Neuronal stem cell (in vitro differentiated cells): ENCODE data around the gene YDJC.
"Not testable (repeated sequence)": the region's sequence is repeated elsewhere in the genome, so short reads cannot be mapped to it uniquely, and the experiment has no call there.

ENCODE experiments used
- DNase-seq: peaks from one replicate; pipeline ENCODE4 v3.0.0-alpha.2; 2013; ENCODE audit warnings: low spot score
- H2AFZ ChIP-seq: one replicate; pipeline ENCODE4 v1.6.1; 2013; ENCODE audit warnings: mild to moderate bottlenecking, low read length, inconsistent platforms
- H2AK5ac ChIP-seq: 2 replicates; pipeline ENCODE4 v1.6.1; 2013; ENCODE audit warnings: low read depth, mild to moderate bottlenecking, inconsistent platforms, low read length, moderate library complexity, mixed read lengths
- H2BK120ac ChIP-seq: 2 replicates; pipeline ENCODE4 v1.6.1; 2013; ENCODE audit warnings: low read depth, mild to moderate bottlenecking, inconsistent platforms, low read length, moderate library complexity, mixed read lengths
- H2BK12ac ChIP-seq: one replicate; pipeline ENCODE4 v1.6.1; 2013; ENCODE audit warnings: low read length, inconsistent platforms
- H2BK15ac ChIP-seq: 2 replicates; pipeline ENCODE4 v1.6.1; 2013; ENCODE audit warnings: mild to moderate bottlenecking, low read length, inconsistent platforms, mixed read lengths
- H2BK5ac ChIP-seq: one replicate; pipeline ENCODE4 v1.6.1; 2013; ENCODE audit warnings: inconsistent platforms, mild to moderate bottlenecking, low read length, moderate library complexity
- H3K14ac ChIP-seq: one replicate; pipeline ENCODE4 v1.6.1; 2013; ENCODE audit warnings: low read length, inconsistent platforms
- H3K18ac ChIP-seq: 2 replicates; pipeline ENCODE4 v1.6.1; 2013; ENCODE audit warnings: low read length, inconsistent platforms
- H3K23ac ChIP-seq: 2 replicates; pipeline ENCODE4 v1.6.1; 2013; ENCODE audit warnings: low read depth, mild to moderate bottlenecking, mixed read lengths, low read length, inconsistent platforms; ENCODE audit not compliant: poor library complexity
- H3K27ac ChIP-seq: replicated peaks from 3 replicates; pipeline ENCODE4 v1.5.1; 2013; ENCODE audit warnings: low read length, inconsistent platforms
- H3K27me3 ChIP-seq, 3 experiments: 2 replicates each; pipeline ENCODE4 v1.6.1; 2013; ENCODE audit warnings: low read length in 3 of 3, mild to moderate bottlenecking in 2 of 3, inconsistent platforms in 1 of 3, low read depth in 1 of 3, mixed read lengths in 1 of 3, moderate library complexity in 1 of 3; ENCODE audit not compliant: control insufficient read depth in 3 of 3, insufficient read depth in 3 of 3
- H3K36me3 ChIP-seq, 2 donors: replicated peaks in 1 of 2; 2 replicates each; pipeline ENCODE4 v1.6.1; 2013; ENCODE audit warnings: low read length in 2 of 2; ENCODE audit not compliant: control insufficient read depth in 2 of 2, insufficient read depth in 2 of 2
- H3K4ac ChIP-seq: 2 replicates; pipeline ENCODE4 v1.6.1; 2013; ENCODE audit warnings: inconsistent platforms, mild to moderate bottlenecking, low read length, moderate library complexity
- H3K4me1 ChIP-seq, 2 donors: 1 replicate in 1 of 2; 2 replicates in 1 of 2; pipeline ENCODE4 v1.6.1; 2013; ENCODE audit warnings: low read length in 2 of 2, low read depth in 1 of 2; ENCODE audit not compliant: control insufficient read depth in 2 of 2, insufficient read depth in 1 of 2
- H3K4me2 ChIP-seq: one replicate; pipeline ENCODE4 v1.6.1; 2013; ENCODE audit warnings: mild to moderate bottlenecking, low read length, inconsistent platforms; ENCODE audit not compliant: insufficient read depth, poor library complexity, severe bottlenecking
- H3K4me3 ChIP-seq, 2 donors: 2 replicates each; pipeline ENCODE4 v1.5.1; 2013; ENCODE audit warnings: low read length in 2 of 2, mild to moderate bottlenecking in 2 of 2, inconsistent platforms in 1 of 2, moderate library complexity in 1 of 2
- H3K79me1 ChIP-seq: one replicate; pipeline ENCODE4 v1.6.1; 2013; ENCODE audit warnings: low read depth, mild to moderate bottlenecking, inconsistent platforms, low read length, moderate library complexity
- H3K9ac ChIP-seq: one replicate; pipeline ENCODE4 v1.6.1; 2013; ENCODE audit warnings: mild to moderate bottlenecking, low read depth, low read length, inconsistent platforms; ENCODE audit not compliant: poor library complexity
- H3K9me3 ChIP-seq, 2 donors: replicated peaks in 1 of 2; 2 replicates each; pipeline versions ENCODE3 to v1.6.1; 2013; ENCODE audit warnings: low read length in 2 of 2, mild to moderate bottlenecking in 2 of 2, inconsistent platforms in 1 of 2, low read depth in 1 of 2, mixed read lengths in 1 of 2, moderate library complexity in 1 of 2; ENCODE audit not compliant: control insufficient read depth in 2 of 2, insufficient read depth in 1 of 2
- H4K8ac ChIP-seq: one replicate; pipeline ENCODE4 v1.6.1; 2013; ENCODE audit warnings: low read depth, mild to moderate bottlenecking, inconsistent platforms, low read length, moderate library complexity
- H4K91ac ChIP-seq: one replicate; pipeline ENCODE4 v1.6.1; 2013; ENCODE audit warnings: low read length, low read depth, mild to moderate bottlenecking, inconsistent platforms; ENCODE audit not compliant: poor library complexity
- WGBS, 2 donors: extraction: QIAGEN DNeasy Blood & Tissue Kit; methylation state at CpG; one replicate each; pipeline ENCODE4 v1.1.7; 2013; ENCODE audit warnings: missing lambda C conversion rate in 2 of 2, mixed read lengths in 1 of 2; ENCODE audit not compliant: insufficient read length in 2 of 2, insufficient replicate concordance in 1 of 2; ENCODE audit errors: extremely low coverage in 2 of 2; 5-methylcytosine and 5-hydroxymethylcytosine counted together

Gene YDJC

DNA sequence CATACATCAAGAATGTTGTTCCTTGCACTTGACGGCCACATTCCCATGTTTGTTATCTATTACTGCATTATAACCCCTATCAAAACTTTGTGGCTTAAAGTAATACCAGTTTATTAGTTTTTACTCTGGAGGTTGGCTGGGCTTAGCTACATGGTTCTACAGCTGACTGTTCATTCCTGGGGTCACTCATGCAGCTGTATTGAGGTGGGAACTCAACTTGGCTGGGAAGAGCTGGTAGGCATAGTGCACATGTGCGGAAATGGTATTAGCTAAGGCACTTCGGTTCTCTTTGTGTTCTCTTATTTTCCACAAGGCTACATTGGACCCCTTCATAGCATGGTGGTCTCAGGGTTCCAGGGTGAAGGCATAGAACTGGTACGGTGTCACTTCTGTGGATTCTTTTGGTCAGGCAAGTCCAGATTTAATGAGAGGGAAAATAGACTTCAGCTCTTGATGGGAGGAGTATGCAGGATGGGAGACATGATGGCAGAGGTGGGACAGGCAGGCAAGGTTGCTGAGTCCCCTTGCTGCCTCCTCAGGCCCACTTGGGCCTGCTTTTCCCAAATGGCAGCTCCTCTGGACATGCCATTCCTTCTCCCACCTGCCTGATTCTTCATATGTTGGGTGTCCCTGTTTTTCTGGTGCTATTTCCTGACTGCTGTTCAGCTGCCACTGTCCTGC is 16.1 kb downstream of the YDJC start:
- H3K79me1 ChIP-seq, result peaks cover 4% of the 10 kb centered on the region
- no peaks in the 10 kb centered on the region for H3K27me3 ChIP-seq
- DNase-seq, result no peak
- H3K4me3 ChIP-seq, result no peak overlapping the region
- no peak overlapping the region for H2BK12ac ChIP-seq
- no peak overlapping the region for H3K23ac ChIP-seq
- no peaks in the 10 kb centered on the region for H3K4me1 ChIP-seq
- H2BK15ac ChIP-seq, result no peak overlapping the region
- H3K27ac ChIP-seq, result no peak overlapping the region
- H4K8ac ChIP-seq, result no peak overlapping the region
- H2AK5ac ChIP-seq, result no peak overlapping the region
- H4K91ac ChIP-seq, result no peak overlapping the region
- H3K14ac ChIP-seq, result no peak overlapping the region
- no peak overlapping the region for H3K9ac ChIP-seq
- H3K4ac ChIP-seq, result no peak overlapping the region
- H3K36me3 ChIP-seq, result peaks cover 18 to 78% of the 10 kb centered on the region in 2 donors
- H2BK5ac ChIP-seq, result no peak overlapping the region
- no peak overlapping the region for H2BK120ac ChIP-seq
- H2AFZ ChIP-seq, result no peak overlapping the region
- WGBS, 2 donors, result no CpG with 5 or more reads among the region's 4 CpGs
- H3K4me2 ChIP-seq, result no peak overlapping the region
- no peaks in the 10 kb centered on the region for H3K9me3 ChIP-seq
- H3K18ac ChIP-seq, result no peak overlapping the region

DNA sequence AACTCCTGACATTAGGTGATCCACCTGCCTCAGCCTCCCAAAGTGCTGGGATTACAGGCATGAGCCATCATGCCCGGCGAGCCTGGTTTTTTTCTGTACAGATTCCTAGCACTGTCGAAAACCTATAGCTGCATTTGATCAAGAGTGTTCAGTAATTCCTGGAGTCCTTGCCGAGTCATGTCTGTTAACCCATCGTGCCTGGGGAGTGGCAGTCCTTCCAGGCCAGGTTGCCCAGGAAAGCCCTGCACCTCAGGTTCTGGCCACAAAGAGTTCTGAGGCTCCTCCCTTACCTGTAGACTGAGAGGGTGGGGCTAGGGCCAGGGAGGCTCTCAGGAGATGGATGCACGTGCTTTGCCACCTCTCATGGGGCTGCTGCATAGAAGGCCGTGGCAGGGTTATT is 17.0 kb downstream of the YDJC start:
- Histone ChIP-seq H3K14ac (no peak overlapping the region), H3K4ac (no peak overlapping the region), H3K27me3 (no peaks in the 10 kb centered on the region), H3K18ac (no peak overlapping the region), H3K79me1 (peaks cover 5% of the 10 kb centered on the region), H3K4me2 (no peak overlapping the region), H3K36me3 (peaks cover 18 to 78% of the 10 kb centered on the region in 2 donors), H4K8ac (no peak overlapping the region), H2BK120ac (no peak overlapping the region), H3K4me1 (no peaks in the 10 kb centered on the region), H3K27ac (no peak overlapping the region), H3K9me3 (no peaks in the 10 kb centered on the region), H2AK5ac (no peak overlapping the region), H3K4me3 (no peak overlapping the region), H2AFZ (no peak overlapping the region), H4K91ac (no peak overlapping the region), H2BK12ac (no peak overlapping the region), H3K23ac (peak overlapping the region; percentile 32), H2BK5ac (no peak overlapping the region), H3K9ac (no peak overlapping the region), H2BK15ac (no peak overlapping the region)
- no peak for DNase-seq
- WGBS, 2 donors, result no CpG with 5 or more reads among the region's 7 CpGs

DNA sequence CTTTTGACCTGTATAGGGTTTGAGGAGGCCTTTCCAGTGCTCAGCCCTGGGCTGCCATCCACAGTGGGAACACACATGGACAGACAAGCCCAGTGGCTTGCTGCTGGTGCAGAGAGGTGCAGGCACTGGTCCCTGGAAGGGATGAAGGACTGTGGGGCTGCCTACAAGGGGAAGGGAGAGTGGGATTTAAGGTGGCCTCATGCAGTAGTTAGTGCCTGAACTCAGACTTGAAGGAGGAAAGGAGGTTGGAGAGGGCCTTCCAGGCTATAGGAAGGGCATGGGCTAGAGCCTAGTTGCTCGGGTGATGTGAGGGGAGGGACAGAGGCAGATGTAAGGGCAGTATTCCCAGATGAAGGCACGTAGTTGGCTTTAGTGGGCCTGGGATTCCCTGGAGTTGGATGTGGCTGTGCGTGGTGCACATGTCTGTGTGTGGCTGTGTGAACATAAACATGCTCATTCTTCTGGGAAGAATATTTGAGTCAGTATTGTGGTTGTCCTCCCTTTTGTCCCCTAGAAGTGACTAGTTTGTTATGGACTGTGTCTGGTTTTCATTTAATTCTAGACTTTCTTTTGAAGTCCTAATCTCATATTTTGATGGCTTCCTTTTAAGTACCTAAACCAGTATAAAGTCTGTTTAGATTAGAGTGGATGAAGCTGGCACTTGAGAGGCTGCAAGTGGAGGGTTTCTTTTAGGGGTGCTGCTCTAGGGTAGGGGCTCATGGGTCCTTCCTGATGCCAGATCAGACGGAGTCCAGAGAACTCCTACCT is 18.4 kb downstream of the YDJC start:
- H3K79me1 ChIP-seq, result peaks cover 7% of the 10 kb centered on the region
- H2BK15ac ChIP-seq, result no peak overlapping the region
- H3K4me1 ChIP-seq, result no peaks in the 10 kb centered on the region
- no peak overlapping the region for H3K14ac ChIP-seq
- no peak overlapping the region for H3K18ac ChIP-seq
- no peak overlapping the region for H2AFZ ChIP-seq
- no peak overlapping the region for H2BK12ac ChIP-seq
- no peaks in the 10 kb centered on the region for H3K27me3 ChIP-seq
- no peak overlapping the region for H3K4ac ChIP-seq
- H3K4me2 ChIP-seq, result no peak overlapping the region
- H4K91ac ChIP-seq, result no peak overlapping the region
- H4K8ac ChIP-seq, result no peak overlapping the region
- peaks cover 18 to 83% of the 10 kb centered on the region in 2 donors for H3K36me3 ChIP-seq
- no CpG with 5 or more reads among the region's 4 CpGs for WGBS, 2 donors
- no peak overlapping the region for H3K27ac ChIP-seq
- no peak overlapping the region for H3K4me3 ChIP-seq
- H3K9me3 ChIP-seq, result no peaks in the 10 kb centered on the region
- no peak overlapping the region for H2BK5ac ChIP-seq
- H3K23ac ChIP-seq, result no peak overlapping the region
- H3K9ac ChIP-seq, result no peak overlapping the region
- DNase-seq, result no peak
- H2BK120ac ChIP-seq, result no peak overlapping the region
- no peak overlapping the region for H2AK5ac ChIP-seq

DNA sequence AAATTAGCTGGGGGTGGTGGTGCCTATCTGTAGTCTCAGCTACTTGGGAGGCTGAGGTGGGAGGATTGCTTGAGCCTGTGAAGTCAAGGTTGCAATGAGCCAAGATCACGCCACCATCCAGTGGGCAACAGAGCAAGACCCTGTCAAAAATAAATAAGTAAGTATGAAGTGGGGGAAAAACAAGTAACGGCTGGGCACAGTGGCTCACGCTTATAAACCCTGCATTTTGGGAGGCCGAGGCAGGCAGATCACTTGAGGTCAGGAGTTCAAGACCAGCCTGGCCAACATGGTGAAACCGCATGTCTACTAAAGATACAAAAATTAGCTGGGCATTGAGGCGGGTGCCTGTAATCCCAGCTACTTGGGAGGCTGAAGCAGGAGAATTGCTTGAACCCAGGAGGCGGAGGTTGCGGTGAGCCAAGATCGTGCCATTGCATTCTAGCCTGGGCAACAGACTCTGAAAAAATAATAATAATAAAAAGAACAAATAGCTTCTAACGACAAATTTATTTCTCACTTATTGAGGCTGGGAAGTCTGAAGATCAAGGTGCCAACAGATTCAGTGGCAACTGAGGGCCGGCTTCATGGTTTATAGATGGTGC is 20.2 kb downstream of the YDJC start:
- H3K14ac ChIP-seq, H3K27ac ChIP-seq, H3K4me2 ChIP-seq, H3K18ac ChIP-seq, H2AFZ ChIP-seq, H2AK5ac ChIP-seq, H2BK12ac ChIP-seq, H3K4me1 ChIP-seq, H3K4ac ChIP-seq, H3K9ac ChIP-seq, H2BK120ac ChIP-seq, H4K91ac ChIP-seq, H3K23ac ChIP-seq, H2BK5ac ChIP-seq, H2BK15ac ChIP-seq, H3K9me3 ChIP-seq, DNase-seq, H3K27me3 ChIP-seq, H3K4me3 ChIP-seq, H4K8ac ChIP-seq: not testable (repeated sequence)
- Histone ChIP-seq H3K79me1 (peaks cover 19% of the 10 kb centered on the region), H3K36me3 (peaks cover 19 to 78% of the 10 kb centered on the region in 2 donors)
- no CpG with 5 or more reads among the region's 11 CpGs for WGBS, 2 donors
